Inferior parietal cortex (tissue), 1 donor: ENCODE results near the gene GTPBP3.

Source experiments
- DNase-seq: peaks from one replicate; pipeline ENCODE4 v3.0.0-alpha.2; 2016; ENCODE audit errors: extremely low spot score

GTPBP3 gene

DNA sequence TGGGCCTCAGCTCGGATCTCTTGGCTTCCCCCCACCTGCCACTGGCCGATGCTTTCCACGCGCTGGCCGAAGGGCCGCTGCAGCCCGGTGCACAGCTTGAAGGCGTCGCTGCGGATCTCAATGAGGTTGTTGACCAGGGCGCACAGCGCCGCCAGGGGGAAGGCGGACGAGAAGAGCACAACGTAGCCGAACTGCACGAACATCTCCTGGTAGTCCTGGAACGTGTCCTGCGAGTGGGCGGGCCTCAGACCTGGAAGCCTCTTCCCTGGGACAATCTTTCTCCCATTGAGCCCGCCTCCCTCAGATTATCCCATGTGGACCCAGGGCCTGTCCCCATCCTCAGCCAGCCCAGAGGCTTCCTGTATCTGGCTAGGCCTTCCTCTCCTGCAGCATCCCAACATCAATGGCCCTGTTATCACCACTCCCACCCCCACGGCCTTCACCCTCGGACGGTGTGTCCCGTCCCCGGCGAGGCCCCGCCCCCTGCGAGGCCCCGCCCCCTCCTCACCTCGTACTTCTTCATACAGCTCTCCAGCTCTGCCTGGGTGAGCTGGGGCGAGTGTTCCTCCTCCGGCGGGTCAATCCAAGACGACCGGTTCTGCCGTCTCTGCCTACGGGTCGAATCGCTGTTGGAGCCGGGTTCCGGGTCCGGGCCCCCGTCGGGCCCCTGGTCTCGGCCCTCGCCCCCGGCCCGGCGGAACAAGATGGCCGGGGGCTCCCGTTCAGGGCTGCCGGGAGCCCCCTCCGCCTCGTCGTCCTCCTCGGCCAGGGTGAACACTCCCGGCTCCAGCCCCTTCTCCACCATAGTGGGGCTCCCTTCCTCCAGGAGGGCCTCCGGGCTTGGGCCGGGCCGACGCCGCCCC is 9.5 kb upstream of the GTPBP3 start:
- no peak for DNase-seq

DNA sequence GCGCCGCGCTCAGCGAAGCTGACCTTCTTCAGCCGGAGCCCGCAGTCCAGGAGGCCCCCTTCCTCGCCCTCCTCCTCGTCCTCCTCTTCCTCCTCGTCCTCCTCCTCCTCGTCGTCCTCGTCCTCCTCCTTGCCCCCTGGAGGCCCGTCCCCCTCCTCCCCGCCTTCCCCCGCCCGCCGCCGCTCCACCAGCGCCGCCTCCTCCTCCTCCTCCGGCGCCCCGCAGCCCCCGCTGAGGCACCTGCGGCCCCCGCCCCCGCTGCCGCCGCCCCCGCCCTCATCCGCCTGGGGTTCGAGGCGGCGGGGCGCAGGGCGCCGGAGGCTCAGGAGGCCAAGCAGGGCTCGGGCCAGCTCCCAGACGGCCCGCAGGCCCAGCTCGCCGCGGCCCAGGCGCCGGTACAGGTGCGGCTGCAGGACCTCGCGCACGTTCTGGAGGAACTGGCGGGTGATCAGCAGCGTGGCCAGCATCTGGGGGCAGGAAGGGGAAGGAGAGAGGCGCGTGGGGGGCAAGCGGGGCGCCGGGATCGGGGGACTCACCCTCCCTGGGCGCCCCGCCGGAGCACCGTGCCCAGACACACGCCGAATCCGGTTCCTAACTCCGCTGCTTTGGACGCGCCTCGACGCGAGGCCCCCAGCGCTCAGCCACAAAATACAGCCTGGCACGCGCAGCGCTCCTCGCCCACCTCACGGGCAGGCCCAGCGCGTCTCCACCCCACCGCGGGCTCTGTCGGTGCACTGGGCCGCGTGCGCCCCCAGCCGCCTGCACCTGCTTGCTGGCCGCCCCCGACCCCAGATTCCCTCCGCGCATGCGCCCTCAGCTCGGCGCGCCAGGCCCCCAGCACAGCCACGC is 8.6 kb upstream of the GTPBP3 start:
- no peak for DNase-seq

DNA sequence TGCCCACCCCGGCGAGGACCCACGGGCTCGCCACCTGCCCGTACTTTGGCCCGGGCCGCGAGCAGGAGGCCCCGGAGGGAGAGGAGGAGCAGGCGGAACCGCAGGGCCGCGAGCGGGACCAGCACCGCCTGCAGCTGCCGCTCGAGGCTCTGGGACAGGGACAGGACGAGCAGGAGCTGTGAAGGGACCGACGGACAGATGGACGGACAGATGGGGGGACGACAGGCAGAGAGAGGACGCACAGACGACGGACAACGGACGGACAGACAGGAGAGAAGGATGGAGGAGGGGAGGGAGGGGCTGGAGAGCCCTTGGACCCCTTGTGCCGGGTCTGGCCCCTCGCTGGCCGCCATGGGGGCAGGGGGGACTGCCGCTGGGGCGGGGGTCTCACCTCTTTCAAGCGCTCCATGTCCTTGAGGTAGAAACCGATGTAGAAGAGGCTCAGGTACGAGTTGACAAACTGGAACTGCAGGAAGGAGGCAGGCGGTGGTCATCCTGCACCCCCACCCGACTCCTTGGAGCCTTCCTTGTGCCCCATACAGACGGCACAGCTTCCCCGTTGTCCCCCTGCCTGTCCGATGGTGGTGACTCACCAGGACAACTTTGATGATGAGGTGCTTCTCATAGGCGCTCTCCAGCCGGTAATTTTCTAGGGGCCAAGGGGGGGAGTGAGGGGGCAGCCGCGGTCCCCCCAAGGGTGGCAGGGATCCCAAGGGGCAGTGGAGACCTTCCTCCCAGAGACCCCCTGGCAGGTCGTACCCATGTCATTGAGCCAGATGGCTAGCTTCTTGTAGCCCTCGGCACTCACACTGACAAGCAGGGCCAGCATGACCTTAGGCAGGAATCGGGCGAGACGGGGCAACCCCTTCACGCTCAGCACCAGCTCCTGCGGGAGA is 7.7 kb upstream of the GTPBP3 start:
- no peak for DNase-seq

DNA sequence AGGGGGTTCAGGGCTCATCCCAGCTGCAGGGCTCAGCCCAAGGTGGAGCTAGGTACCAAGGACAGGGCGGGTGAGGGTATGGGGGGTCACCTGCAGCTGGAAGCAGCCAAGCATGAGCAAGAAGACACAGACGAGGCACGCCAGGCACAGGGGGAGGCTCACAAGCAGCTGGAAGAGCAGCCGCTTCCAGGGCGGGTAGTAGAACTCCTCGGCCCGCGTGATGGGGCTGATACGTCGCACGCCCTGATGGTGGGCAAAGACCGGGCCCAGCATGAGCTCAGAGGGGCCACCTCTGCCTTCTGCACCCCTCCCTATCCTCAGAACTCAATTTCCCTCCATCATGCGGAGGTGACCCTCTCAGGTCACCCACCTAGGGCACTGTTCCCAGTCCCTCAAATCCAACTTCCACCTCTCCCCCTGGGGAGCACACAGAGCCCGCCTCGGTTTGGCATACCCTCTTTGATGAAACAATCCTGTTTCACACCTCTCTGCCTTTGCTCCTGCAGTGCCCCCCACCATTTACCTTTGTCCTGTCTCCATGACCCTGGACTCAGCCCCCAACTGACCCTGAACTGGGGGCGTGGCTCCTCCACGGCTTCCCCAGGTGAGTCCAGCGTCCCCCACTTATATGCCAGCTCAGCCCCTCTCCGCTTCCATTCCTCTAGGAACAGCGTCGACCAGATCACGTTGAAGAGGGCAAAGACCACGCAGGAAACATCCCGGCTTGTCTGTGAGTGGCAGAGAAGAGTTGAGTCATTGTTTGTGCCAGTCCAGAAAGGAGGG is 6.9 kb upstream of the GTPBP3 start:
- no peak for DNase-seq

DNA sequence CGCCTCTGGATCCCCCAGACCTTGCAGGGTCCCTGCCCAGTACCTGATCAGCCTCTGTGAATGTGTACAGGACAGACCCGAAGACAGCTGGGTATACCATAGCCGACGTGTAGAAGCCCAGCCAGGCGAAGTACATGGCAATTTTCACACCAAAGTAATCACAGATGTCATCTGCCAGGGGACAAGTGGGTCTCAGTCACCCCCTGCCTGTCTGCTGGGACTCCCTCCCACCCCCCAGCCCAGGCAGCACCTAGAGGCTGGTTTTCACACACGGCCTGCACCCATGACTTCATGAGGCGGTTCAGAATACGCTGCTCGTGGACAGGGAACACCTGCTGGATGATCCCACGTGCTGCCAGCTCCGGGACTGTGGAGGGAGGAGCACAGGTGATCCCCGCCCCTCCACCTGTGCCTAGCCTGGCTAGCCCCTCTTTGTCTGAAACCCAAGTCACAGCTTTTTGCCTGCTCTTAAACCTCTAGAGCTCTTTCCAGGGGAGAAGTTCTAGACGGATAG is 6.3 kb upstream of the GTPBP3 start:
- DNase-seq = no peak

DNA sequence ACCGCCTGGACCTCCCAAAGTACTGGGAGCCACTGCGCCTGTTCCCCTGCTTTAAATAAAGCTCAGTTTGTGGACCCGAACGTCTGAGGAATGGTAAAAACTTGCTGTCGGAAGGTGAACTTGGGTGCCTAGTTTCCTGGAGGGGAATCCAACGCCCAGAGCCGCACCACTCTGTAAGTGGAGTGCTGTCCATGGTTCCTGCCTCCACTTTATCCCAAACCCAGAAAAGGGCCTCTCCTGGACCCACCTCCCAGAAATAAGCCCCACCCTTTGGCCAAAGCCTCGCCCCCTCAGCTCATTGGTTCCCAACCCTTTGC is 5.0 kb upstream of the GTPBP3 start:
- DNase-seq = no peak

DNA sequence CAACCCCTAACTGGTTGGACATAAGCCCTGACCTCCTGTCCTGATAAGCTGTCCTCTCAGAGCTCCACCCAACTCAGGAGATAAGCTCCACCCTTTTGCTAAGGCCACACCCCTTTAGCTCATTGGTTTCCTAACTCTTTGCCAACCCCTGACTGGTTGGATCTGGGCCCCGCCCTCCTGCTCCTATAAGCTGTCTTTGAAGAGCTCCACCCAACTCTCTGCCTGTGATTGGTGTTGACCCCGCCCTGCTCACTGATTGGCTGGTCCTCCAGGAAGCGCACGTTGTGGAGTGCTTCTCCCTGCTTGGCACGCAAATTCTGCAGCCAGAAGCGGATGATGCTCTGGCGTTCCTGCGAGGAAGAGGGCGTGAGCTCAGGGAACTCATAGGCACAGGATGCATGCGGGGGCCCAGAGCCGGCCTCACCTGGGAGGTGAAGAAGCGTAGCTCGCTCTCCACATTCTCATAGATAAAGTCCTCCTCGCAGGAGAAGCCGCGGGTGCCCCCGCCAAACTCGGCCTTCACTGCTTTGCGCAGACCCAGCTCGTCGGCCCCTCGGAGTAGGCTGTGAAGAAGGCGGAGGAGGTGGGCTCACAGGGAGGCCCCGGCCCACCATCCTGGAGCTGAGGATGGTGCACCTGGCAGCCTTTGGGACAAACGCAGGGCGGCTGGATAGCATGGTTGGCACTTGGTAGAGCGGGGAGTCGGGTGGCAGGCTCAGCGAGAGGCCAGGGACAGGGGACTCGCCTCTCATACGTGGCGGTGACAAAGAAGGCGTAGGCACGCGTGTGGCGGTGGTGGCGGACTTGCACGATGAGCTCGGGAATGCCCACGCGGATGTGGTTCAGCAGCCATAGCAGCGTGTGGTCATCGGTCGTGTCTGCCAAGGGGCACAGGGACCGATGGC is 4.4 kb upstream of the GTPBP3 start:
- peak; percentile 49 for DNase-seq

DNA sequence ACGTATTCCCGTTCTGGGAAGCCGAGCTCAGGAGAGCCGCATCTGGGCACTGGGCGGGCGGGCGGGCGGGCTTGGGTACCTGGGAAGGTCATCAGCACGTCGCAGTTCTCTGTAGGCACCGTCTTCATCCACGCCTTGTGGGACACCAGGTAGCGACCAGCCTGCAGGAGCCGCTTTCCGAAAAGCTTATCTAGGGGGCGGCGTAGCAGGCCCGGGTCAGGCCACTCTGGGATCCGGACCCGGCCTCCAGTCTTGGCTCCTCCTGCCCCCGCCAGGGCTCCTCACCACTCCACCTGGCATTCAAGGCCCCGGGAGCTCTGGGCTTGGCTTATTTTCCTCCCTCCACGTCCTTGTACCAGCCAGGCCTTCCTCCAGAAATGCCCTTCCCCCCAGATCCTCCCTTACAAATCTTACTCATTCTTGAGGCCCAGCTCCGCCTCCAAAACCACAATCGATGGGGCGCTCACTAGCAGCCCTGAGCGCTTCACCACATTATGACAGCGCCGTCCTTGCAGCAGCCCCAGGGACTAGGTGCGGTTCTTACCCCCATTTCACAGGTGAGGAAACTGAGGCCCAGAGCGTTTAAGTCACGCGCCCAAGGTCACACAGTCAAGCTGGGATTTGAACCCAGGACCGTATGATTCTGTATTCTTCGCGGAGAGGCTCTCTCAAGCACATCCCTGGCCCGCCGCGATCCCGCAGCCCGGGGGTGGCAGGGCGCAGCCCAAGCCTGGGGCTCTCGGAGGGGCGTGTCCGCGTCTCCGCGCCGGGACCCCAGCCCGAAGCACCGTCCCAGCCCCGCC is 3.5 kb upstream of the GTPBP3 start:
- DNase-seq = peak; percentile 47

DNA sequence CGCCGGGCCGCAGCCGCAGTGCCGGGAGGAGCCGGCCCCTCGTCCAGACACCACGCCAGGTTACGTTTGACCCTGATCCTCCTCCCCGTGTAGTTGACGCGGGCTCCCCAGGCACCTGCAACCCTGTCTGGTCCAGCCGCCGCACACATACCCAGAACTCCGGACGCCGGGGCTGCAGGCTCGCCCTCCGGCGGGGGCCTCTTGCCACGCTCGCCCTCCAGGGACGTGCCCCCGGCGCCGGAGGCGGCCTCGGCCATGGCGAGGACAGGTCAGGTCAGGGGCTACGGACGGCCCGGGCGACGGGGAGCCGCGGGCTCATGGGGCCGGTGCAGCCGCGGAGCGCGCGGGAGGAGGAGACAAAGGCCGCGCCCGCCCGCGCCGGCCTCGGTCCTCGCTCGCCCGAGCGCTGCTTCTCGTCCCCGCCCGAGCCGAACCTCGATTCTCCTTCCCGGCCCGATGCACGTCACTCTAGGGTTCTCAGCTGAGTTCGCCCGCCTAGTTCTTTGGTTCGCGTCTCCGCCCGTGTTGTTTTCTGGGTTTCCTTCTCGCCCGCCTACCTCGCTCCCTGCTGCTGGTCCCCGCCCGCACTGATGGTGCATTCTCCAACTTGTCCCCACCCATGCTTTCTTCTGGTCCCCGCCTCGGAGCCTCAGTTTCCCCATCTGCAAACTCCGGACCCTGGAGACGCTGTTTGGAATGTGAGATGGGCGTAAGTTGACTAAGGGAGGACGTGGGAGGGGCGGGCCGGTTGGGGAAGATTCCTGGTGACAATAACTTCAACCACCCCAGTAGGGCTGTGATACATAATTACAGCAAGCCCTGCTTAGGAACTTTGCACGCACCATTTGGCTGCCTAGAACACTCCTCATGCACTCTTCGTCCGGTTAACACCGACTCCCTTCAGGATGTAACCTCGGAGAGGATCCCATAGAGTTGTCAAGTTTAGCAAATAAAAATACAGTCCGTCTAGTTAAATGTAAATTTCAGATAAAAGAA is 2.6 kb upstream of the GTPBP3 start, which contains the start of gene ANO8:
ANO8 (minus strand) TSS at position 442 of the 996 bp plus-strand sequence; CDS start at position 257, 185 bp downstream.
- DNase-seq = peak; percentile 98

DNA sequence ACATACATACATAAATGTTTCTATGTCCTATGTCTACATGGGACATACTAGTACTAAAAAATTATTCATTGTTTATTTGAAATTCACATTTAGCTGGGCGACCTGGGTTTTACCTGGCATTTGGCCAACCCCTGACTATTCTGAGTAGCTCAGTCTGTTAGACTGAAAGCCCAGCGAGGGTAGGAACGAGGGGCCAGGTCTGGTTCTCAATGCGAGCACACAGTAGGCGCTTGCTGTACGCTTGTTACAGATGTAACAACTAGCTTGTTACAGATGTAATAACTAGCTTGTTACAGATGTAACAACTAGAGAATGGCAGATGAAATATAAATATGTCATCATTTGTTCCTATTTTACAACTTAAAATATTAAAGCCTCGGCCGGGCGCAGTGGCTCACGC is 1.8 kb upstream of the GTPBP3 start:
- DNase-seq = no peak

DNA sequence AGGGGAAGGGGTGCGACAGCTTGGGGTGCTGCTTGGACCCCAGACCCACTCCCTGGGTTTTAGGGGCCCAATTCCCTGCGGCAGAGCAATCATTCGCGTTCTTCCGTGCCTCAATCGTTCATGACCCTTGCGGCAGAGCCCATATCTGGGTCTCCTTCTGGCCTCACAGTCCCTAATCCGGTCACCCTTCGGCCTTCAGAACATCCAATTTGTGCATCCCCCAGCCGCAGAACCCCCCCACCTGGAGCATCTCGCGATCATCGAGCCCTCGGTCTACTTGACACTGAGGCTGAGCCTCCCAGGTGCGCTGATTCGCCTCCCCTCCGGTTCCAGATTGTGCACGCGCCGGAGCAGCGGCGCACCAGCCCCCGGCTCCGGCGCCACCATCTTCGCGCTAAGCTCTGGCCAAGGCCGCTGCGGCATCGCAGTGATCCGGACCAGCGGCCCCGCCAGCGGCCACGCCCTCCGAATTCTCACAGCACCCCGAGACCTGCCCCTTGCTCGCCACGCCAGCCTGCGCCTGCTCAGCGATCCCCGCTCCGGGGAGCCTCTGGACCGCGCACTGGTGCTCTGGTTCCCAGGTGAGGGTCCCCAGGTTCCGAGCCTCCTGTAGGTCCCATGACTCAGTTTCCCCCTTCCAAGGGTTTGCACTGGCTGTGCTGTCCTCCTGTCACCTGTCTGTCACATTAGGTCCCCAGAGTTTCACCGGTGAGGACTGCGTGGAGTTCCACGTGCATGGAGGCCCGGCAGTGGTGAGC is 501 bp downstream of the GTPBP3 start:
- DNase-seq = no peak

DNA sequence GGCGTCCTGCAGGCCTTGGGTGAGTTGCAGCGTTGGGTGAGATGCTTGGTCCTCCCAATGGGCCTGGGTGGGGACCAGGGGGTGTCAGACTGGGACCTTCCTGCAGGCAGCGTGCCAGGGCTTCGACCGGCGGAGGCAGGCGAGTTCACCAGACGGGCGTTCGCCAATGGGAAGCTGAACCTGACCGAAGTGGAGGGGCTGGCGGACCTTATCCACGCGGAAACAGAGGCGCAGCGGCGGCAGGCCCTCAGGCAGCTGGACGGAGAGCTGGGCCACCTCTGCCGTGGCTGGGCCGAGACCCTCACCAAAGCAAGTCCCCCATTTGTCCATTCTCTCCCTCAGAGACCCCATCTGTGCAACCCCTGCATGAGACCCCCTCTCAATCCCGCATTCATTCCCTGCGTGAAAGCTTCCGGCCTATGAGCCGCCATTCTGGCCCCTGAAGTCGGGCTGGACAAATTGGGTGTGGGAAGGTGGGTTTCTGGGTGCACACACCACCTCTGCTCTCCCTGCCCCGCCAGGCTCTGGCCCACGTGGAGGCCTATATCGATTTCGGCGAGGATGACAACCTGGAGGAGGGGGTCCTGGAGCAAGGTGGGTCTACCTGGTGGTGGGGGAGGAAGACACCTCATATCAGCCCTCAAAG is 1.2 kb downstream of the GTPBP3 start:
- no peak for DNase-seq

DNA sequence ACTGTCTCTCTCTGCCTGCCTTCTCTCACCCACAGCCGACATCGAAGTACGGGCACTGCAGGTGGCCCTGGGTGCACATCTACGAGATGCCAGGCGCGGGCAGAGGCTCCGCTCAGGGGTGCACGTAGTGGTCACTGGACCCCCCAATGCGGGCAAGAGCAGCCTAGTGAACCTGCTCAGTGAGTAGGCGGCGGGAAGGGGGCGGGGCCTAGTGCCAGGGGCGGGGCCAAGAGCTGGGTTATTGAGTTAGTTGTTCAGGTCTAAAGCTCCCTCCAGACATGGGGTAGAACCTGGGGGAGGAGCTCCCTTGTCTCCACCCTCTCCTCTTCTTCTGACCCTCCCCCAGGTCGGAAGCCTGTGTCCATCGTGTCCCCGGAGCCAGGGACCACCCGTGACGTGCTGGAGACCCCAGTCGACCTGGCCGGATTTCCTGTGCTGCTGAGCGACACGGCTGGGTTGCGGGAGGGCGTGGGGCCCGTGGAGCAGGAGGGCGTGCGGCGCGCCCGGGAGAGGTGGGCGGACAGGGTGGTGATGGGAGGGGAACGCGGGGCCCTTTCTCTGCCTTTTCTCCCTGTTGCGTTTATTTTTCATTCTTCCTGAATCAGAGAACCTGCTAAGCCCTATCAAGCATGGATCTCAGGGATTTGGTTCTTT is 1.9 kb downstream of the GTPBP3 start:
- DNase-seq = no peak

DNA sequence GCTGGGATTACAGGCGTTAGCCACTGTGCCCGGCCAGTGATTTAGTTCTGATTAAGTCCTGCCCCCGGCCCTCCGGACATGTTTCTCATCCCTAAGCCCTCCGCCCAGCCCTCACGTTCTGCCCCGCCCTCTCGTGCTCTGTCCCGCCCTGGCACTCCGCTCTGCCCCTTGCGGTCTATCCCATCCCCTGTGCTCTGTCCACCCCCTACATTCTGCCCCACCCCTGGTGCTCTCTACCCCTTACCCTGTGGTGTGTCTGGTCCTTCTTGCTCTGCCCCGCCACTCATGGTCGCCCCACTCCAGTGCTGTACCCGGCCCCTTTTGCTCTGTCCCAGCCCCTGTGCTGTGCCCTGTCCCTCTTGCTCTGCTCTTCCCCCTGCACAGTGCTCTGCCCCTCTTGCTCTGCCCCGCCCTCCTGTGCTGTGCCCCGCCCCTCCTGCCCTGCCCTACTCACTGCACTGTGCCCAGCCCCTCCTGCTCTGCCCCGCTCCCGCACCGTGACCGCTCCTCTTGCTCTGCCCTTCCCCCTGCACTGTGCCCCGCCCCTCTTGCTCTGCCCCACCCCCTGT is 3.0 kb downstream of the GTPBP3 start:
- no peak for DNase-seq

DNA sequence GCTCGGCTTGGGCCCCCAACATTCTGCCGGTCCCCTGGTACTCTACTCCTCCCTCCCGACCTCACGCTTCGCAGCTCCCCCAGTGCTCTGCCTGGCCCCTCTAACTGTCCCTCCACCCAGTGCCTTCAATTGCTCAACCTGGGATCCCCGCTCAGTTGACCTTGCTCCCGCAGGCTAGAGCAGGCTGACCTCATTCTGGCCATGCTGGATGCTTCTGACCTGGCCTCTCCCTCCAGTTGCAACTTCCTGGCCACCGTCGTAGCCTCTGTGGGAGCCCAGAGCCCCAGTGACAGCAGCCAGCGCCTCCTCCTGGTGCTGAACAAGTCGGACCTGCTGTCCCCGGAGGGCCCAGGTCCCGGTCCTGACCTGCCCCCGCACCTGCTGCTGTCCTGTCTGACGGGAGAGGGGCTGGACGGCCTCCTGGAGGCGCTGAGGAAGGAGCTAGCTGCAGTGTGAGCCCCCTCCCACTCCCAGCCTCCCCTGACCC is 3.6 kb downstream of the GTPBP3 start:
- DNase-seq = no peak
